NCI-H2227 treated with DMSO at 0.1 percent for 48 hours (cell line): Measurements from ENCODE around the gene IFIT1B.
"Not testable (repeated sequence)": the region's sequence is repeated elsewhere in the genome, so short reads cannot be mapped to it uniquely, and the experiment has no call there.

Experiments
- DNase-seq: peaks from one replicate; lab custom pipeline; 2025; lab: John Stamatoyannopoulos, UW

IFIT1B gene

DNA sequence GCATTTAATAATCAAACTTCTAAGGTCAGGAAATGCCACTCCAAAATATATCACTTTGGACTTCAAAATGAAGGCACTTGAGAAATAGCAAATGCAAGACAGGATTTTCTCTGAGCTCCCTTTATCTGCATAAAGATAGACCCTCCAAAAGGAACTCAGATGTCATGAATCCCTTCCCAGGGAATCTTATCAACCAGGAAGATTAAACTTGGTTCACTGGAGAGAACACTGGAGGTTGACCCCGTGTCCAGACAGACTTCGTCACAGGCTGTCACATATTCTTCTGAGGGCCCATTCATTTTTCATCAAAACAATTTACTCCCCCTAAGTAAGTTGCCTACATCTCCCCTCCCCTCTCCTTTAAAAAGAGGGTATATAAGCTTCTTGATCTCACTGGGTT is 28.9 kb upstream of the IFIT1B start:
- DNase-seq, result no peak

DNA sequence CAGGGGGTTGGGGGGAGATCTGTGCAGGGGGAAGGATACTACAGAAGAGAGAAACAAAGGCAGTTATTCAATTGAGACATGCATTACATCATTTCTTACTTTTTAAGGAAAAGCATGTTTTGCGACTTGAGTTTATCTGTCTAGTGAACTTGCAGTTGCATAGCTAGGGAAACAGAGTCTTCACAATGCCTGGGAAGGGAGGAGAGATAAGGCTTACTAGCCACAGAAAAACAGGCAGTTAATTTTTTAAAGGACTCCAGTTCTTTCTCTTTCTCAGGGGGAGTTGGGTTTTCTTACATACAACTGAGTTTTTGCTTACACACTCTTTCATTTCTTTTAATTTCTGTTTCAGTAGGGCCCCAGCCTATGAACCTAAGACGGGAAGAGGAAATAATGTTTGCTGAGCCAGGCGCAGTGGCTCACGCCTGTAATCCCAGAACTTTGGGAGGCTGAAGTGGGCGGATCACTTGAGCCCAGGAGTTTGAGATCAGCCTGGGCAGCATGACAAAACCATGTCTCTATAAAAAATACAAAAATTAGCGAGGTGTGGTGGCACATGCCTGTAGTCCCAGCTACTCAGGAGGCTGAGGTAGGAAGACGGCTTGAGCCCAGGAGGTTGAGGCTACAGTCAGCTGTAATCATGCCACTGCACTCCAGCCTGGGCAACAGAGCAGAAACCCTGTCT is 27.1 kb upstream of the IFIT1B start:
- DNase-seq, result not testable (repeated sequence)

DNA sequence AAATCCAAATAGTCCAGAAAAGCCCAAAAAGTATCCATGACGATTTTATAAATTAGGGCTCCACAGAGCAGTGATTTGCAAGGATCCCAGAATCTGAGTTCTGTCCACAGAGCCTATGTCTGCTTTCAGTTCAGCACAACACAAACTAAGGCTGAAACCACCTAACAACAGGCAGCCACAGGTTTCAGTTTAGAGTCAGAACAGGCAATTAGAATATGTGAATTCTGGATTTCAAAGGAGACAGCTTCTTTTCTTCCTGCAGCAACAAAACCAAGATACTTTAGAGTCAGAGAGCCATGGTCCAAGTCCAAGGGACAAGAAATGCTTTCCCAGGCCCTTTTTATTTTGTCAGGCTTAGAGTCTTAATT is 26.5 kb upstream of the IFIT1B start:
- DNase-seq, result no peak

- DNase-seq, result no peak
Measured at GRCh38 chr10:89351780-89352597, 25.9 kb upstream of the IFIT1B start.

DNA sequence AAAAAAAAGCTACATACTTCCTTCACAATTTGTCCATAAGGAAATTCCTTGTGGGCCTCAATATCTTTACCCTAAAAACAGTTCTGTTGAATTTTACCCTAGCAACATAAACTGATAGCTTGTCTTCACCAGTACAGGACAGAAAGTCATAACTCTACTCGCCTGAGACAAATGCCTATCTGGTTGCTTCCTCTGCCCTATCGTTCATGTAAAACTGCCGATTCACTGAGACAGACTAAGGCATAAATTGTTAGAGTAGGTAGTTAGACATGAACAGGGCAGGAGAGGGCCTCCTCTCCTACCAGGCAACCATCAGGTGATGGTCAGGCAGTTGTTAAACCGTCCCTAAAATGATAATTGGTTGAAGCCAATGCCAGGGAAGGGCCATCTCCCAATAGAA is 25.1 kb upstream of the IFIT1B start:
- no peak for DNase-seq

- no peak for DNase-seq
Measured at GRCh38 chr10:89355394-89355931, 22.4 kb upstream of the IFIT1B start.

DNA sequence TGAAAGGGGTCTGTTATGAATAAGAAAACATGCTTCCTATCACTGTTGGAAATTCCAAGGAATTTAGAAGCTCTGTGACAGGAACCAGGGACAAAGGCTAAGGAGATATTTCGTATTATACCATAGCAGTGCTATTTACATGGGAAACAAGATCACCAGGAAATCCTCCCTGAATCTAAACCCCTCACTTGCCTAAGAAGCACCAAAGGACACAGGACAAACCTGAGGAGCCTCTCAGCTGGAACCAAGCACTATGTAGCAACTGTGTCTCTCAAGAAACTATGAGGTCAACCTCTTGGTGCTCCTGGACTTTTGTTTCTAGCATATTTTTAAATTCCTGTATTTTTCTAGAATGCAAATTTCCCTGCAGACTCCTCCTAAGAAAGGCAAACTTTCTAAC is 20.8 kb upstream of the IFIT1B start:
- DNase-seq, result no peak

DNA sequence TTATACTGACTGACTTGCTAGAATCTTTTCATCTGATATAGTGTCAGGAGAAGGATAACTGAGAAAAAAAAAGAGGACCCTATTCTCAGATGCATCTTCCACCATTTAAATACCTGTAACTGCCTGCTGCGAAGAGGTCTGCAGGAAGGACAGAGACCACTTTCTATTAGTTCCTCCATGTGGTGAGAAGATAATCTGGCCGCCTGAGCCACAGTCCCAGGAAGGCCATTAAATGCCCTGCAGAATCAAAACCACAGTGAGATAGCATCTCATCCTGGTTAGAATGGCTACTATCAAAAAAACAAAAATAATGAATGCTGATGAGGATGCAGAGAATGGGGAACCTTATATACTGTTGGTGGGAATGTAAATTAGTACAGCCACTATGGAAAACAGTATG is 19.9 kb upstream of the IFIT1B start:
- DNase-seq, result no peak

DNA sequence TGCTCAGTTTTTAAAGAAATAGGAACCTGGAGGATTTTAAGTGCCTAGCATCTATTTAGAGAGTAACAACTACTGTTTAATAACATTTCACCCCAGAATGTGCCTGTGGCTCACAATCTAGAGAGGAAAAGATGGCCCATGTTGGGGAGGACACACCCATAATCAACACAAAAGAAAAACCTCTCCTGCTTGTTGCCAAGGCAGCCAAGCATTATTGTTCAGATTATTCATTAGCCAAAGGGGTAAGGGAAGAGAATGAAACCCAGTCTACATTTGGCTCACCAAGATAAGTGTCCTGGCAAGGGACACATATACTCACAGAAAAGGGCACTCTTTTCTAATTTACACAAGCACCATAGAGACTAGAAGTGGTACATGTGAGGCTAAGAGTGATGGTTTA is 17.7 kb upstream of the IFIT1B start:
- no peak for DNase-seq

GRCh38 chr10:89362929-89363328 is 14.9 kb upstream of the IFIT1B start:
- no peak for DNase-seq

- no peak for DNase-seq
Measured at GRCh38 chr10:89363729-89364442, 14.0 kb upstream of the IFIT1B start.

DNA sequence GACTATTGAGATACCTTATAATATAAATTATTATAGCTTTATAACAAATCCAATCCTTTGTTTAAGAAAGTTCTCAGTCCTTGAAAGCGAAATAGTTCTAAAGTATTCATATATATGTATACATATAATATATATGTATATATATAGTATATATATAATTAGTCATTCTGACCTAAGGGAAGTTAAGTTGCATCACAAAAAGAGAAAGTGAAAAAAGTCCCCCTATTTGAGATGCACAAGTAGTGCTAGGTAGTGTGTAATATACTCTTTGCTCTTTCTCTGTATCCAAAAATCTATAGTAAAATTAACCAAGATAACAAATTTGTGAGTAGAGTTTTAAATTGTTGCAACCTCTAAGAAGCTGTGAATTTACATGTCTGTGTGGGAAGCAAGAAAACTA is 13.3 kb upstream of the IFIT1B start:
- DNase-seq, result no peak

DNA sequence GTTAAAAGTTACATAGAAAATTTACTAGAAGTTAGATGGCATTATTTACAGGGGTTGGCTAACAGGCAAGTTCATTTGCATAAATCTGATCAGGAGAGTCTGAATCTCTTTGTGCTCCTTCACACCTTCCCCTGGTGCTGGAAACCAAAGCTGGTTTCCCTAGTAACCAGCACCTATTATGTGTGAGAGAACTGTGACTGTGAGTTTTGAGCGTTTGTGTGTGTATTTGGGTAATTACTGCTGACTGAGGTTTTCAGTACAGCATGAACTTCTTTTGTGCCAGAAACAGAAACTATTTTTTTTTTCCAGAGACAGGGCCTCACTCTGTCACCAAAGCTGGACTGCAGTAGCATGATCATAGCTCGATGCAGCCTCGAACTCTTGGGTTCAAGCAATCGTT is 10.3 kb upstream of the IFIT1B start:
- no peak for DNase-seq

DNA sequence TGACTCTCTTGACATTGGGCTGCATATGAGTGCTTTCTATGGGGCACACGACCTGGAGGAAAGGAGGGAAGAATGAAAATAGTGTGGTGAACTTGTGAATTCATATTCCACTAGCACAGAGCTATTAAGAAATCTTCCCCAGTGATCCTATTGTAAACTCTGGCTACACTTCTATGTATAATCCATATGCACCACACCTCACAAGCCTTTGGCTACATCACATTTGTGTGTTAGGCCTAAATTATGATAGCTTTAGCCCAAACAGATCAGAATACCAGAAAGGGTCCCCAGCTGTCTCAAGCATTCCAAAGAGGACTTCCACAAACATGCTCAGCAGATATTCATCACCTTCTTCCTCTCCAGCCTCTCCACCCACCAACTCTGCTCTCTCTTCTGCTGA is 9.7 kb upstream of the IFIT1B start:
- DNase-seq, result no peak

DNA sequence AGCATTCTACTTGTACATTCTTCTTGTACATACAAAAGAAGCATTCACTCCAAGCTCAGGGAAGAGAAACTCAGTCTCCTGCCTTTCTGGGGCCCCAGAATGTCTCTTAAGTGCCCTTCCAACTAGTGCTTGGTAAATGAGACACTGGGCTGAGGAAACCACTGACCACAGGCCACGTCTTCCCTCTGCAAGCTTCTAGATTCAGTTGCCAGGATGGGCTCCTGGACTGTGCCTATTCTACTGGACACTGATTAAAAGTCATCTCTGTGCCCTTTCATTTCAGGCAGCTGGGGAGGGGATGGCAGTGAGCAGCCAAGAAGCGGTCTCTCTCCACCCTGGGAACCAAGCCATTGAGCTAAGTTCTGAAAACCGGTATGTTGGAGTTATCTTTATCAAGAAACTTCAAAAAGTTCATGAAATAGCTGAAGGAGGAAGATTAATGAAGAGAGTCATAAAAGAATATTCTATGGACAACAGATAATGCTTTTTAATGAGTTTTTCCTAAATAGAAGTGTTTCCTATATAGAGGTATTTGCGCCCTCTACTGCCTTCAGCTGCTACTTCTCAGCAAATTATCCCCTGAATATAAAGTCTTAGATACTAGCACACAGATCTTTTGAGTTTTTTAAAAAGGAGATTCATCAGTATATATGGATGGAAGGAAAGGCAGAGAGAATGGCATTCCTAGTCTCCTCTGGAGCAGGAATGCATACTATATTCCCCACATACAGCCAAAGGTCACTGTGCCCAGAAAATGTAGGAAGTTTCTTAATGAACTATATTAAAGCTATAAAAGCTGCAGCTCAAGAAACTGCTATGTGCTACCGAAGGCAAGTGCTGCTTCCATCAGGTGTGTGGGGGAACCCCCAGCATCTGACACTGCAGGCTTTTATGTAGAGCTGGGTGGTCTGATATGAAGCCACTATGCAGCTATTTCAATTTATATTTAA is 8.4 kb upstream of the IFIT1B start:
- no peak for DNase-seq

- DNase-seq, result no peak
Measured at GRCh38 chr10:89371079-89371478, 6.8 kb upstream of the IFIT1B start.

DNA sequence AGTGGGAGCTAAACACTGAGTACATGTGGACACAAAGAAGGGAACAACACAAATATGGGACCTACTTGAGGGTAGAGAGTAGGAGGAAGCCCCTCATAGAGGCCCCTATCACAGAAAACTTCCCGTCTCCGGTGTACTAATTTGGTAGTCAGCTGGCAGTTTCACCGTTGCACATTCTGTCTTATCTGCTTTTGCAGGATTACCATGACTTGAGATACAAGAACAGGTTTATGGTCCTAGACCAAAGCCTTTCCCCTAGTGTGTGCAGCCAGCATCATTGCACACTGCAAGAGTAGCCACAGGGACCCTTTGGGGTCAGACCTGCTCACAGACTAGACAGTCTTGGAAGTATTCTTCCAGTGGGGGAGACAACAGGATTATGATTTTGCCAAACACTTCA is 5.9 kb upstream of the IFIT1B start:
- DNase-seq, result no peak

GRCh38 chr10:89373916-89374711 is 3.7 kb upstream of the IFIT1B start:
- no peak for DNase-seq

DNA sequence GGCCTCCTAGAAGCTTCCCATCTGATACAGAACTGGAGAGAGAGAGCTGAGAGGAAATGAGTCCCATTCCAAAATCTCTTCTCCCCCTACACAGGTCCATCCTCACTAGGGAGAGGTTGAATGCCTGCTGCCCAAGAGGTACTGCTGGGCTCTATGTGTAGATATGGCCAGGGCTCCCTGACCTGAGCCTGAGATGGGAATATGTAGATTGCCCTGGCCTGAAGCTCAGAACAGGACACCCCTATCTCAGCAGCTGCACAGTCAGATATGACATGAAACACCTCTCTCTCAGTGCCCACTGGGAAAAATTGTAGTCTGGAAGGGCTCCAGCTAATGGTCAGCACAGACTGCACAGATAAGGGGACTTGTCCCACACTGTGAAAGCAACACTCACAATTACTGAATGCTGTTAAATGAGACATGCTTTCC is 3.1 kb upstream of the IFIT1B start:
- no peak for DNase-seq

GRCh38 chr10:89379103-89379502 is 1.2 kb downstream of the IFIT1B start:
- no peak for DNase-seq

GRCh38 chr10:89382757-89383156 is 4.9 kb downstream of the IFIT1B start:
- no peak for DNase-seq
